Cardiac fibroblast (primary cell): ENCODE measurements around the gene ACY1.

Experiments used
- DNase-seq, 2 donors: peaks; one replicate each; pipeline versions ENCODE4 v3.0.0 to v3.0.0-alpha.2; 2010; ENCODE audit warnings: low read depth in 2 of 2
- H3K4me3 ChIP-seq, 2 donors: replicated peaks in 1 of 2; 1 replicate in 1 of 2; 2 replicates in 1 of 2; pipeline ENCODE4 v1.5.1; 2011; ENCODE audit warnings: low read depth in 2 of 2, low read length in 2 of 2, mild to moderate bottlenecking in 2 of 2, moderate library complexity in 1 of 2
- TF ChIP-seq, protein P1 (sequence below): IDR thresholded peaks from one replicate; pipeline ENCODE4 v1.5.1; 2011; ENCODE audit warnings: low read depth, mild to moderate bottlenecking, low read length, inconsistent platforms

The ACY1 gene

GRCh38 chr3:52021489-52022268 is 38.3 kb downstream of the ACY1 start:
- no peak overlapping the region for H3K4me3 ChIP-seq
- TF ChIP-seq, protein P1, sequence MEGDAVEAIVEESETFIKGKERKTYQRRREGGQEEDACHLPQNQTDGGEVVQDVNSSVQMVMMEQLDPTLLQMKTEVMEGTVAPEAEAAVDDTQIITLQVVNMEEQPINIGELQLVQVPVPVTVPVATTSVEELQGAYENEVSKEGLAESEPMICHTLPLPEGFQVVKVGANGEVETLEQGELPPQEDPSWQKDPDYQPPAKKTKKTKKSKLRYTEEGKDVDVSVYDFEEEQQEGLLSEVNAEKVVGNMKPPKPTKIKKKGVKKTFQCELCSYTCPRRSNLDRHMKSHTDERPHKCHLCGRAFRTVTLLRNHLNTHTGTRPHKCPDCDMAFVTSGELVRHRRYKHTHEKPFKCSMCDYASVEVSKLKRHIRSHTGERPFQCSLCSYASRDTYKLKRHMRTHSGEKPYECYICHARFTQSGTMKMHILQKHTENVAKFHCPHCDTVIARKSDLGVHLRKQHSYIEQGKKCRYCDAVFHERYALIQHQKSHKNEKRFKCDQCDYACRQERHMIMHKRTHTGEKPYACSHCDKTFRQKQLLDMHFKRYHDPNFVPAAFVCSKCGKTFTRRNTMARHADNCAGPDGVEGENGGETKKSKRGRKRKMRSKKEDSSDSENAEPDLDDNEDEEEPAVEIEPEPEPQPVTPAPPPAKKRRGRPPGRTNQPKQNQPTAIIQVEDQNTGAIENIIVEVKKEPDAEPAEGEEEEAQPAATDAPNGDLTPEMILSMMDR, result no peak
- DNase-seq, result no peak

- no peak for DNase-seq
- TF ChIP-seq, protein P1, result no peak
- no peak overlapping the region for H3K4me3 ChIP-seq
These were observed 39.2 kb downstream of the ACY1 start for GRCh38 chr3:52022323-52023100.

DNA sequence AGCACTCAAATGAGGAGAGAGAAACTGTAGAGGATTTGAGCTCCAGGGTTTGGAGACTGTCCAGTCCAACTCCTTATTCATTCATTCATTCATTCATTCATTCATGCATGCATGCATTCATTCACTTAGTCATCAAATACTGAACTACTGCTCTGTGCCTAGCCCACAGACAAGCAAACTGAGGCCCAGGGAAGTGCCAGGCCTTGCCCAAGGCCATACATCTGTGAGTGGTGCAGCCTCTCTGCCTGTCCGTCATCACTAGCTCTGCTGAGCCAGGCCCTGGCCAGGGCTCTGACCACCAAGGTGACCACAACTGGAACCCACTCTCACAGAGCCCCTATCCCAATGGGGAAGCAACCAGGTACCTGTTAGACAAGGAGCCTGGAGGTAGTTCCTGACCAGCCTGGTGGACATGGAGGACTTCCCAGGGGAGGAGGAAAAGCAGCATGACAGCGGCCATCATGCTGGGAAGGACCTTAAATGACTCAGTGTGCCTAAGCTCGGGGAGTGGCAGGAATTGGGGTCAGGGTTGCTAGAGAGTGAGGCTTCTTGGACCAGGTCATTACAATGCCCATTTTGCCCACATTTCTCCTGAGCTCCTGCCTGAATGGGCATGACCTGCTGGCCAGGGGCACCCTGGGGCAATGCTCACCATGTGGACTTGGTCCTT is 39.9 kb downstream of the ACY1 start:
- DNase-seq, result no peak
- H3K4me3 ChIP-seq, result no peak overlapping the region
- TF ChIP-seq, protein P1, result no peak

- TF ChIP-seq, protein P1, result no peak
- DNase-seq, result no peak
- no peak overlapping the region for H3K4me3 ChIP-seq
These were observed 40.8 kb downstream of the ACY1 start for GRCh38 chr3:52023860-52024764.

- DNase-seq, result no peak
- H3K4me3 ChIP-seq, result no peak overlapping the region
- TF ChIP-seq, protein P1, result no peak
These were observed 41.6 kb downstream of the ACY1 start for GRCh38 chr3:52024765-52025452.
